ENCODE data around the gene GNAQ.

DNA sequence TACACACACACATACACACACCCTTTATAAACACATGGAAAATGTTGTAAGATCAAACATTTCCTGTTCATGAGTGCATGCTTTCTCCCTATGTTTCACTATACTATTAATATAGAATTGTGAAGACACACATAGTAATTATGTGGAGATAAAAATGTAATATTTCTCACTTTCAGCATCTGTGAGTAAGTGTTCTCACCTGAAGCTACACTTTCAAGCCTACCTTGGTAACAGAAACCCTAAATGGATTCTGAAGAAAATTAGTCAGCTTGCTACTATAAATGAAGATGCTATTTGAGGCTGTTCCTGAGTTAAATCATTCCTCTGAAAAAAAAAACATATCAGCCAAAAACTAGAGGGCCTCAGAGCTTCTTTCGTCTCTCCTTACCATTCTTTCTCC is 302.4 kb downstream of the GNAQ start:
- TF ChIP-seq, protein P1, sequence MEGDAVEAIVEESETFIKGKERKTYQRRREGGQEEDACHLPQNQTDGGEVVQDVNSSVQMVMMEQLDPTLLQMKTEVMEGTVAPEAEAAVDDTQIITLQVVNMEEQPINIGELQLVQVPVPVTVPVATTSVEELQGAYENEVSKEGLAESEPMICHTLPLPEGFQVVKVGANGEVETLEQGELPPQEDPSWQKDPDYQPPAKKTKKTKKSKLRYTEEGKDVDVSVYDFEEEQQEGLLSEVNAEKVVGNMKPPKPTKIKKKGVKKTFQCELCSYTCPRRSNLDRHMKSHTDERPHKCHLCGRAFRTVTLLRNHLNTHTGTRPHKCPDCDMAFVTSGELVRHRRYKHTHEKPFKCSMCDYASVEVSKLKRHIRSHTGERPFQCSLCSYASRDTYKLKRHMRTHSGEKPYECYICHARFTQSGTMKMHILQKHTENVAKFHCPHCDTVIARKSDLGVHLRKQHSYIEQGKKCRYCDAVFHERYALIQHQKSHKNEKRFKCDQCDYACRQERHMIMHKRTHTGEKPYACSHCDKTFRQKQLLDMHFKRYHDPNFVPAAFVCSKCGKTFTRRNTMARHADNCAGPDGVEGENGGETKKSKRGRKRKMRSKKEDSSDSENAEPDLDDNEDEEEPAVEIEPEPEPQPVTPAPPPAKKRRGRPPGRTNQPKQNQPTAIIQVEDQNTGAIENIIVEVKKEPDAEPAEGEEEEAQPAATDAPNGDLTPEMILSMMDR (IDR thresholded peaks at IDR 0.05) = no peak
- no peak for TF ChIP-seq POLR2A (IDR thresholded peaks at IDR 0.05)

Measured in testis (tissue), 2 donors.